Measurements from ENCODE around the gene FERMT1. TPM values are rescaled to one million over a fixed set of nuclear protein-coding genes. Genes with fewer than 3 reads are reported as not detected.
"Not testable (repeated sequence)": the region's sequence is repeated elsewhere in the genome, so short reads cannot be mapped to it uniquely, and the experiment has no call there.

The FERMT1 gene
- polyA plus RNA-seq, 12 donors: 0.21 to 12.5 (median 0.53) TPM; not detected in 1

- no peak for DNase-seq
Measured at GRCh38 chr20:6115221-6115895, 7.5 kb downstream of the FERMT1 start.

DNA sequence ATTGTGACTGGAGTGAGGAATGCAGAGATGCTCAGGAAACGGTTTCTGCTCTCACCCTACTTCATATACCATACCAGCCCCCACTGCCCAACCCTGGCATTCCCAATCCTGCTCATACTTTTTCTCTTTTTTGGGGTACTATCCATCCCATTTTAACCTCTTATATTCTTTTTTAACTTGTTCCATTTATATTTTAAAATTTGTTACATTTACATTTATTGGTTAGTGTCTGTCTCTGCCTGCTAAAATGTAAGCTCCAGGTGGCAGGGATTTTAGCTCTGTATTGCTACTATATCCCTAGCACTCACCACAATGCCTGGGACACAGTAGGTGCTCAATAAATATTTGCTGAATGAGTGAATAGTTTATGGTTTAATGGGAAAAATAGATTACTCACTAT, 8.1 kb downstream of the FERMT1 start:
- no peak for DNase-seq

- no peak for DNase-seq
Measured at GRCh38 chr20:6113951-6114350, 8.9 kb downstream of the FERMT1 start.

DNA sequence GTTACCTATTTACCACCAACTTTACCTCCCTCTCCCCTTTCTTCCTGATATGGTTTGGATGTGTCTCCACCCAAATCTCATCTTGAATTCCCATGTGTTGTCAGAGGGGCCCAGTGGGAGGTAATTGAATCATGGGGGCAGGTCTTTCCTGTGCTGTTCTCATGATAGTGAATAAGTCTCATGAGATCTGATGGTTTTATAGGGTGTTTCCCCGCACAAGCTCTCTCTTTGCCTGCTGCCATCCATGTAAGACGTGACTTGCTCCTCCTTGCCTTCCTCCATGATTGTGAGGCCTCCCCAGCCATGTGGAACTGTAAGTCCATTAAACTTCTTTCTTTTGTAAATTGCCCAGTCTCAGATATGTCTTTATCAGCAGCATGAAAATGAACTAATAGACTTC, 9.9 kb downstream of the FERMT1 start:
- DNase-seq: not testable (repeated sequence)

- no peak for DNase-seq
Measured at GRCh38 chr20:6108330-6108729, 14.5 kb downstream of the FERMT1 start.

GRCh38 chr20:6104493-6105188, 18.2 kb downstream of the FERMT1 start:
- DNase-seq: peak; percentile 8

DNA sequence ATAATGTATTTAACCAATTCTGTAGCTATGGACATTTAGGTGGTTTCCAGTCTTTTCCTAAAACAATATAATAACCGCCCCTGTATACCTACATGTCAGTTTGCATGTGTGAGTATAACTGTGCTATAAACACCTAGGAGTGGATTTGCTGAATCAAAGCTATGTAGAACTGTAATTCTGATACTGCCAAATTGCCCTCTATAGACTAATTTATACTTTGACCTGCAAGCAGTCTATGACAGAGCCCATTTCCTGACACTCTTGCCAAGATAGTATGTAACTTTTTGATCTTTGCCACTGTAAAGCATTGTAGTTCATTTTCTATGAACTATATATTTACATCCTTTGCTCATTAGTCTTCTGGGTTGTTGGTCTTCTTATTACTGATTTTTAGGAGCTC, 19.5 kb downstream of the FERMT1 start:
- DNase-seq: no peak

DNA sequence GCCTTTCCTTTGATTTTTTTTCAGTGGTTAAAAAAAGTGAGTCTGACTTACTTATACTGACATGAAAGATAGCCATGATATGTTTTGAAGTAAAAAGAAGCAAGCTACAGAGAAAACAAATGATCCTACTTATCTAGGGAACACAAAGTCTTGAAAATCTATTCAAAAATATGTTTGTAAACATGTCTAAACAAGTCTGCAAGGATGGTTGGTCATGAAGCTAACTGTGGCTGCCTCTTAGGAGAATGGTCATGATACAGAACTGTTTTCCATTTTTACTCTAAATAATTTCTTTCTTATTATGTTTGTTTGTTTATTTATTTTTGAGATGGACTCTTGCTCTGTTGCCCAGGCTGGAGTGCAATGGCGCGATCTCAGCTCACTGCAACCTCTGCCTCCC, 21.5 kb downstream of the FERMT1 start:
- no peak for DNase-seq

DNA sequence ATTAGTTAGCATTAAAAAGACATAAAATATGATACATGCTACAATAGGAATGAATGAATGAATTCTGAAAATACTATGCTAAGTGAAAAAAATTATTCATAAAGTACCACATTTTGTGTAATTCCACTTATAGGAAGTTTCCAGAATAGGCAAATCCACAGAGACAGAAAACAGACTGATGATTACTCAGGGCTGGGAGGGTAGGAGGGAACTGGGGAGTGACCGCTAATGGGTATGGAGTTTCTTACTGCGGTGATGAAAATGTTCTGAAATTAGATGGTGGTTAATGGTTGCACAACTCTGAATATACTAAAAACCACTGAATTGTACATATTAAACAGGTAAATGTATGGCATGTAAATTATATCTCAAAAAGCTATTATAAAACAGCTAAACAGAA, 22.6 kb downstream of the FERMT1 start:
- DNase-seq: no peak

DNA sequence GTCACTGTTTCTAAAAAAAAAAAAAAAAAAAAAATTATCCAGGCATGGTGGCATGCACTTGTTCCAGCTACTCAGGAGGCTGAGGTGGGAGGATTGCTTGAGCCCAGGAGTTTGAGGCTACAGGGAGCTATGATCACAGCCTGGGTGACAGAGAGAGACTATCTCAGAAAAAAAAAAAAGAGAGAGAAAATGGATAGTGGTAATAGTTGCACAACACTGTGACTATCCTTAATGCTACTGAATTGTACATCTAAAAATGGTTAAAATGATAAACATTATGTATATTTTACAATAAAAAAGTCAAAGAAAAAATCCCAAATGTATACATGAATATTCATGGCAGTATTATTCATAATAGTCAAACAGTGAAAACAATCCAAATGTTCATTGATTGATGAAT, 23.0 kb downstream of the FERMT1 start:
- no peak for DNase-seq

GRCh38 chr20:6095409-6095808, 27.4 kb downstream of the FERMT1 start:
- no peak for DNase-seq

DNA sequence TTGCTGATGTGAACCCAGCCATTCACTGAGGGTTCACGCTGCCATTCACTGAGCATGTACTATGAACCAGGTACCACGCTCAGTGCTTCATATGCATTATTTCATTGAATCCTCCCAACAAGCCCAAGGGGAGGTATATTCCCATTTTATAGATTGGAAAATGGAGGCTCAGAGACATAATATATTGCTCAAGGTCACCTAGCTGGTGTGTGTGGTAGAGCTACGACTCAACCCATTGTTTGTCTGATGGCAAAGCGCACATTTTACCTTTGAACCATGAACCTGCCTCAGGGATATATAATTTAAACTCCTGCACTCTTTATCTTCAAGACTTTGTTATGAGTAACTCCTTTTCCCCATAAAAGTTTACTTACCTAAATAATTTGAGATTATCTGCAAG, 28.3 kb downstream of the FERMT1 start:
- DNase-seq: no peak

DNA sequence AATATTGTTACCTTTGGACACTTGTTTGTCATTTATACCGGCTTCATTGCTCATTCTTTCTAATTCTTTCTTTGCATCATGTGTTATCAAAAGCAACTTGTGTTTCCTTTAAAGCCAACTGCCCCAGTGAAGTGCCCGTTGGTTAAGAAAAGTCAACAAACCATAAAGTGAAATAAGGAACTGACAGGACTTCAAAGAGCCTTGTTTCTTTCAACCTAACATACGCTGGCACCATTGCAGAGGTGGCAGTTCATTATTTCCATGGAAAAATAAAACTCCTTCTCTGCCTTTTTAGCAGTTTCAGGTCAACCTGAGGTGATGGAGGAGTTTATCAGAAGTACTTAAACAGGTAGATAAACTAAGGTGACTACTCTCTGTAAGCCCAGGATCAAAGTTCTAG, 28.8 kb downstream of the FERMT1 start:
- no peak for DNase-seq

DNA sequence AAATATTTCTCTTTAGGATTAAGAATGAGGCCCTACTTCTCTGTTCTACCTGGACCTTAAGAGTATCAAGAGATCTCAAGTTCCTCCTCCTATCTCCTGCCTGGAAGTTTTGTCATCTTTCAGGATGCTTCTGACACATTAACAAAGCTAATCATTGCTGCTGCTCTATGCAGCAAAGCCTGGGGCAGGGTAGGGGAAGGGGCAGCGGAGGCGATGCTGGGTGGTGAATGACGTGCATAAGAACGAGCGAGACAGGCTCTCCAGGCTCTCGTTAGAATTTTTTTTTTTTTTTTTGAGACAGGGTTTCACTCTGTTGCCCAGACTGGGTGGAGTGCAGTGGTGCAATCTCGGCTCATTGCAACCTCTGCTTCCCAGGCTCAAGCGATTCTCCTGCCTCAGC, 31.2 kb downstream of the FERMT1 start:
- DNase-seq: no peak

- DNase-seq: no peak
Measured at GRCh38 chr20:6086868-6087267, 36.0 kb downstream of the FERMT1 start.

GRCh38 chr20:6083926-6084325, 38.9 kb downstream of the FERMT1 start:
- DNase-seq: no peak

DNA sequence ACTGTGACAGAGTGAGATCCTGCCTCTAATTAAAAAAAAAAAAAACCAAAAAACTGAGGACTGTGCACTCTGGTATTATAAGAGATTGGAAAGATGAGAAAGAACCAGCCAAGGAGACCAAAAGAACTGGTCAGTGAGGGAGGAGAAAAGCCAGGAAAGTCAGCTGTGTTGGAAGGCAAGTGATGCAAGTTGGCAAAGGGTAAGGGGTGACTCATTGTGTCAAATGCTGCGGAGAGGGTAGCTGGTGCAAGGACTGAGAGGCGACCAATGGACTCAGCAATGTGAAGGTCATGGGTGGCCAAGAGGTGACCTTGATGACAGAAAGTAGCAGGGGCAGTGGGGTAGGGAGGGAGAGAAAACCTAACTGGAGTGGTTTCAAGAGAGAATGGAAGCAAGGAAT, 41.6 kb downstream of the FERMT1 start:
- DNase-seq: no peak

- DNase-seq: peak; percentile 65
Measured at GRCh38 chr20:6079016-6079415, 43.8 kb downstream of the FERMT1 start.

GRCh38 chr20:6075428-6076219, 47.2 kb downstream of the FERMT1 start:
- peak; percentile 72 for DNase-seq

- no peak for DNase-seq
Measured at GRCh38 chr20:6074784-6075183, 48.0 kb downstream of the FERMT1 start.

- DNase-seq: no peak
Measured at GRCh38 chr20:6074145-6074561, 48.7 kb downstream of the FERMT1 start.

DNA sequence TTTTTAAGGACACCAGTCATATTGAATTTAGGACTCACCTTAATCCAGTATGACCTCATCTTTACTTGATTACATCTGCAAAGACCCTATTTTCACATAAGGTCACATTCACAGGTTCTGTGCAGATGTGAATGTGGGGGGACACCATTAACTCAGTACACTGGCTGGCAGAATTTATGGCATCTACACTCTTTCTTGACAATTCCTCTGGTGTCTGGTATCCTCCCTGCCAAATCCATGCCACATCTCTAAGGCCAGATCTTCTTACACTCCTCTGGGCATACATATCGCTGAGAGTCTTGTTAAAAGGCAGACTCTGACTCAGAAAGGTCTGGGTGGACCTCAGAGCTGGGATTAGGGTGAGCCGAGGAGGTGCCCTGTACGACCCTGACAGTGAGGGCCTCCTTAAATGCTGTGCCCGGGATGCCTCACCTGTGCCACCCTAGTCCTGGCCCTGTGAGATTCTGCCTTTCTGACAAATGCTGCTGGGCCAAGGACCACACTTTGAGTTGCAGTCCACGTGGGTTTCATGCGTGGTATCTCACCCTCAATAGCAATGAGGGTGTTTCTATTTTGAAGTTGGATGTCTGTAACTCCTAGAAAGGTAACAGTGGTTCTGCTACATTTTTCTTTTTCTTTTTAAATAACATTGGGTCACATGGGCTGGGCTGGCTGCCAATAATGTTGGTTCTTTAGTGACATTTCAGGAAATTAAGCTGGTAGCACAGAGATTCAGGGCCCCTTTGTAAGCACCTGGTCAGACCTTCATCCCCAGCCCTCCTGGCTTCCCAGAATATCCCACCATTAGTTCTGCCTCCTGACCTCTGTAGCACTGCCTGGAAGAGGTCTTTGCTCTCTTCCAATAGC, 51.8 kb downstream of the FERMT1 start:
- DNase-seq: no peak

Measured in muscle of arm (tissue), 12 donors.